Hepatocyte (in vitro differentiated cells): Measurements from ENCODE around the gene SYNDIG1. TPM values are rescaled to one million over a fixed set of nuclear protein-coding genes. Genes with fewer than 3 reads are reported as not detected.

Experiments
- DNase-seq: peaks from one replicate; pipeline ENCODE4 v3.0.0-alpha.2; 2016; ENCODE audit warnings: low spot score
- H2AFZ ChIP-seq: fragments of 200-600 bp; sonication (generic); 2 replicates; pipeline ENCODE4 v1.6.0; 2016; ENCODE audit warnings: antibody characterized with exemption, mild to moderate bottlenecking
- H3K27ac ChIP-seq: fragments of 200-600 bp; sonication (generic); 2 replicates; pipeline ENCODE4 v1.5.1; 2016; ENCODE audit warnings: mild to moderate bottlenecking
- H3K27me3 ChIP-seq: fragments of 200-600 bp; sonication (generic); 2 replicates; pipeline ENCODE4 v1.6.1; 2016
- H3K36me3 ChIP-seq: fragments of 200-600 bp; sonication (generic); replicated peaks from 2 replicates; pipeline ENCODE4 v1.5.1; 2016; ENCODE audit warnings: low read depth; ENCODE audit not compliant: insufficient read depth
- H3K4me1 ChIP-seq: fragments of 200-600 bp; sonication (generic); 2 replicates; pipeline ENCODE4 v1.5.1; 2016; ENCODE audit warnings: mild to moderate bottlenecking, moderate library complexity; ENCODE audit not compliant: insufficient read depth
- H3K4me2 ChIP-seq: fragments of 200-600 bp; sonication (generic); 2 replicates; pipeline ENCODE4 v1.6.0; 2016
- H3K4me3 ChIP-seq: fragments of 200-600 bp; sonication (generic); 2 replicates; pipeline ENCODE4 v1.5.1; 2016; ENCODE audit warnings: mild to moderate bottlenecking
- H3K79me2 ChIP-seq: fragments of 200-600 bp; sonication (generic); 2 replicates; pipeline ENCODE4 v1.6.0; 2017; ENCODE audit warnings: mild to moderate bottlenecking
- H3K9me2 ChIP-seq: fragments of 200-600 bp; sonication (generic); replicated peaks from 2 replicates; pipeline ENCODE4 v1.6.0; 2017; ENCODE audit warnings: mild to moderate bottlenecking; ENCODE audit not compliant: insufficient read depth
- H3K9me3 ChIP-seq: fragments of 200-600 bp; sonication (generic); 2 replicates; pipeline ENCODE4 v1.5.1; 2016; ENCODE audit warnings: low read depth, mild to moderate bottlenecking
- H4K20me1 ChIP-seq: fragments of 200-600 bp; sonication (generic); 2 replicates; pipeline ENCODE4 v1.6.0; 2016; ENCODE audit warnings: mild to moderate bottlenecking; ENCODE audit not compliant: insufficient read depth, poor library complexity, severe bottlenecking
- CTCF ChIP-seq: fragments of 200-600 bp; sonication (generic); IDR thresholded peaks from 2 replicates; pipeline ENCODE4 v1.5.1; 2016; ENCODE audit warnings: antibody characterized with exemption, mild to moderate bottlenecking; ENCODE audit not compliant: poor library complexity
- EZH2 ChIP-seq: fragments of 200-600 bp; sonication (generic); IDR thresholded peaks from 2 replicates; pipeline ENCODE4 v1.6.1; 2016; ENCODE audit warnings: antibody characterized with exemption, mild to moderate bottlenecking, borderline replicate concordance
- EZH2phosphoT487 ChIP-seq: fragments of 200-600 bp; sonication (generic); IDR thresholded peaks from one replicate; pipeline ENCODE4 v1.6.1; 2018; ENCODE audit warnings: antibody characterized with exemption, mild to moderate bottlenecking, low read depth, moderate library complexity; ENCODE audit not compliant: unreplicated experiment, severe bottlenecking
- WGBS: methylation state at CpG from one replicate; pipeline ENCODE4 v1.1.6; 2016; ENCODE audit warnings: low lambda C conversion rate; ENCODE audit errors: missing lambda C conversion rate; 5-methylcytosine and 5-hydroxymethylcytosine counted together
- polyA plus RNA-seq: library from polyadenylated mRNA; unstranded; fragments of >200 nt; fragmentation: Nextera tagmentation; extraction: Ambion mirVana; gene quantifications from 2 replicates; pipeline ENCODE4 v1.2.1, GENCODE V29; 2016
- total RNA-seq: library from RNA; depleted of rRNA; stranded (reverse); fragments of >200 nt; gene quantifications from 2 replicates; pipeline ENCODE4 v1.2.3, GENCODE V29; 2014

SYNDIG1 gene
- total and polyA plus RNA-seq, 2 experiments from 2014 or later = 1.5 to 2.3 TPM

- H3K9me2 ChIP-seq = no peaks in the 10 kb centered on the region
- no peaks in the 10 kb centered on the region for H3K36me3 ChIP-seq
- H3K9me3 ChIP-seq = no peaks in the 10 kb centered on the region
- H4K20me1 ChIP-seq = no peaks in the 10 kb centered on the region
- H3K27ac ChIP-seq = peak overlapping the region; percentile 19
- no peak overlapping the region for H2AFZ ChIP-seq
- WGBS = 67% methylated on average over 7 of the region's 7 CpGs
- H3K27me3 ChIP-seq = no peaks in the 10 kb centered on the region
- H3K4me2 ChIP-seq = no peak overlapping the region
- no peak overlapping the region for H3K4me3 ChIP-seq
- no peak for DNase-seq
- no peaks in the 10 kb centered on the region for H3K79me2 ChIP-seq
- no peaks in the 10 kb centered on the region for H3K4me1 ChIP-seq
- TF ChIP-seq EZH2phosphoT487 = no peak
- no peak for TF ChIP-seq EZH2
- no peak for TF ChIP-seq CTCF
Measured at GRCh38 chr20:24566656-24567055, 97.2 kb downstream of the SYNDIG1 start.

GRCh38 chr20:24567508-24567907 is 98.1 kb downstream of the SYNDIG1 start:
- 97% methylated on average over 5 of the region's 5 CpGs for WGBS
- Histone ChIP-seq H2AFZ (no peak overlapping the region), H3K27ac (no peak overlapping the region), H3K36me3 (no peaks in the 10 kb centered on the region), H3K4me3 (no peak overlapping the region), H3K4me2 (no peak overlapping the region), H3K9me2 (no peaks in the 10 kb centered on the region), H3K9me3 (no peaks in the 10 kb centered on the region), H3K4me1 (no peaks in the 10 kb centered on the region), H3K27me3 (no peaks in the 10 kb centered on the region), H3K79me2 (no peaks in the 10 kb centered on the region), H4K20me1 (no peaks in the 10 kb centered on the region)
- DNase-seq = no peak
- TF ChIP-seq EZH2phosphoT487 (no peak), CTCF (no peak), EZH2 (no peak)

GRCh38 chr20:24568842-24569241 is 99.4 kb downstream of the SYNDIG1 start:
- Histone ChIP-seq H3K9me2 (no peaks in the 10 kb centered on the region), H2AFZ (no peak overlapping the region), H3K27me3 (no peaks in the 10 kb centered on the region), H3K4me3 (no peak overlapping the region), H4K20me1 (no peaks in the 10 kb centered on the region), H3K4me2 (no peak overlapping the region), H3K4me1 (no peaks in the 10 kb centered on the region), H3K79me2 (no peaks in the 10 kb centered on the region), H3K27ac (no peak overlapping the region), H3K36me3 (no peaks in the 10 kb centered on the region), H3K9me3 (no peaks in the 10 kb centered on the region)
- WGBS = 90% methylated on average over 8 of the region's 8 CpGs
- TF ChIP-seq CTCF (no peak), EZH2phosphoT487 (no peak), EZH2 (no peak)
- no peak for DNase-seq

GRCh38 chr20:24571159-24571558 is 101.7 kb downstream of the SYNDIG1 start:
- Histone ChIP-seq H3K4me2 (no peak overlapping the region), H4K20me1 (no peaks in the 10 kb centered on the region), H3K27ac (no peak overlapping the region), H3K4me1 (no peaks in the 10 kb centered on the region), H3K79me2 (no peaks in the 10 kb centered on the region), H2AFZ (no peak overlapping the region), H3K9me2 (no peaks in the 10 kb centered on the region), H3K9me3 (no peaks in the 10 kb centered on the region), H3K4me3 (no peak overlapping the region), H3K27me3 (no peaks in the 10 kb centered on the region), H3K36me3 (no peaks in the 10 kb centered on the region)
- WGBS = 90% methylated on average over 2 of the region's 2 CpGs
- no peak for DNase-seq
- TF ChIP-seq EZH2 (no peak), EZH2phosphoT487 (no peak), CTCF (no peak)
